SK-N-SH (cell line): ENCODE results near the gene ATP13A4.

Experiments
- CTCF ChIP-seq: fragments of 200-600 bp; sonication (generic); IDR thresholded peaks from 2 replicates; pipeline ENCODE4 v1.6.1; 2017; ENCODE audit warnings: antibody characterized with exemption, mild to moderate bottlenecking, moderate library complexity
- EP300 ChIP-seq, 2 experiments: IDR thresholded peaks; 2 replicates each; pipeline versions ENCODE4 v1.4.0 to v1.6.1; 2012; ENCODE audit warnings: borderline replicate concordance in 1 of 2, low read depth in 1 of 2, low read length in 1 of 2
- MAX ChIP-seq: IDR thresholded peaks from 2 replicates; pipeline ENCODE4 v1.4.0; 2012; ENCODE audit warnings: low read depth
- RAD21 ChIP-seq: IDR thresholded peaks from 2 replicates; pipeline ENCODE4 v1.6.1; 2012; ENCODE audit warnings: mild to moderate bottlenecking, low read length
- SIN3A ChIP-seq: IDR thresholded peaks from 2 replicates; pipeline ENCODE4 v1.6.1; 2012; ENCODE audit warnings: low read depth, mild to moderate bottlenecking, low read length, moderate library complexity, borderline replicate concordance
- TCF12 ChIP-seq: IDR thresholded peaks from 2 replicates; pipeline ENCODE4 v1.4.0; 2012
- YY1 ChIP-seq: IDR thresholded peaks from 2 replicates; pipeline ENCODE4 v1.4.0; 2012; ENCODE audit warnings: low read depth, mild to moderate bottlenecking
- ZBTB33 ChIP-seq: IDR thresholded peaks from 2 replicates; pipeline ENCODE4 v1.4.0; 2012; ENCODE audit warnings: low read depth, borderline replicate concordance

- no peak for TF ChIP-seq MAX
- TF ChIP-seq CTCF: no peak
- no peak for TF ChIP-seq TCF12
- TF ChIP-seq ZBTB33: no peak
- no peak for TF ChIP-seq EP300 (IDR thresholded peaks at IDR 0.05; ENCODE audit: borderline replicate concordance in 1 of 2, low read depth in 1 of 2, low read length in 1 of 2)
- TF ChIP-seq SIN3A: no peak
- no peak for TF ChIP-seq YY1
- TF ChIP-seq RAD21: no peak
Observed at GRCh38 chr3:193354423-193354822, 200.3 kb downstream of the ATP13A4 start.
